NCI-H345 (cell line): ENCODE measurements around the gene POLG.

Experiments
- DNase-seq: peaks from one replicate; lab custom pipeline; 2025; lab: John Stamatoyannopoulos, UW

The POLG gene

DNA sequence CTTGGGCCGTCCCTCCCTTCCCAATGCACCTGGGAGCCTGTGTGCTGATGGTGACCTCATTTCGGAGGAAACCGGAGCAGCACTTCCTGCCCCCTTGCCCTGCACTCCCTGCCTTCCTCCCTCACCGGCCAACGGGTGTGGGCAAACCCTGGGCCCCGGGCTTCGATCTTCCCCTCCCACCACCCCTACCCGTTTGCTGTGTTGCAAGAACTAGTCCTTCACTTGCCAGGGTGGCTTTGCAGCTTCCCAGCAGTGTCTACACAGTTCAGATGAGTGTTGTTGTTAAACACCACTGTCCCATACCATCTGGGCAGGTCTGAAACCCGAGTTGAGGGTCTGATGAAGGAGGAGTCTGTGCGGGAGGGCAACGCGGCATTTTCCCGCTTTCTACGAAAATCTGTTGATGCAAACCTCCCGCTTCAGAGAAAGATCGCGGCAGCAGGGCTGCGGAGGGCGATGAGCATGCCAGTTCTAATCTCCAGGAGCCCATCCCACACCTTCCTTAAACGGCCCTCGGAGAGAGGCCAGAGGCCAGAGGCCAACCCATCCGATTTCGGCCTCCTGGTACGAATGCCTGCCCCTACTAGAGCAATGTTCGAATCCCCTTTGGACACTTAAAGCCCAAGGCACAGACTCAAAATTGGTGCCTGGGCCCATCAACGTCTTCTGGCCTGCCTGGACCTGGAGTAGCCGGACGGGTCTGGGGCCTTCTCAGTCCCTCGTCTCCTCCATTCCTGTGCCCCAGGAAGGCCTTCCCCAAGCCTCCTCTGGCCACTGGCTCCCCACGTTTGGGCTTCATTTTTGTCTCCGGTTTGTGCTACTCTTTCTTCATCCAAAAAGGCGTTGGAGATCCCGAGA, 35.7 kb upstream of the POLG start:
- DNase-seq = no peak

DNA sequence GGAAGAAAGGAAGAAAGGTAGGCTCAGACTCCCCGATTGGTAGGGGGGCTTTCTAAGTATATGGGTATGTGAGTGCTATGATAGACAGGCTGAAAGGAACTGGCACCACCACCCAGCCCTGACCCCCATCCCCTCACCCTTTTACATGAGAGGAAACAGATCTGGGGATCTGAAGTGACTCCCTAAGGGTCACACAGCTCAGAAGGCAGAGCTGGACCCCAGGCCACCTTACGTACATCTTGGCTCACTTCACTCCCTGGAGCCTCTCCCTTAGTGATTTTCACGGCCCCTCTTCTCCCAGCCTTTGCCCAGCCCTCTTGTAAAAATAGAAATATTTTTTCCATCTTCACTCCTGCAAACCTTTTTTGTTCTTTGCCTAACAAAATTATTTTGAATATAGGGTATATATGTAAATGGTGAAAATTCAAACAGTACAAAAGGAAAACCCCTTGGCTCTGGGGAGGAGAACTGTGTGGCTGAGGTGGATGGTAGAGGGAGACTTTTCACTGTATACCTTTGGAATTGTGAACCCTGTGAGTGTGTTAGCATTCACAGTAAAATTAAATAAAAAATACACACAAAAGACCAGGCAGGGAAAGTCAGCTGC, 34.8 kb upstream of the POLG start:
- no peak for DNase-seq

DNA sequence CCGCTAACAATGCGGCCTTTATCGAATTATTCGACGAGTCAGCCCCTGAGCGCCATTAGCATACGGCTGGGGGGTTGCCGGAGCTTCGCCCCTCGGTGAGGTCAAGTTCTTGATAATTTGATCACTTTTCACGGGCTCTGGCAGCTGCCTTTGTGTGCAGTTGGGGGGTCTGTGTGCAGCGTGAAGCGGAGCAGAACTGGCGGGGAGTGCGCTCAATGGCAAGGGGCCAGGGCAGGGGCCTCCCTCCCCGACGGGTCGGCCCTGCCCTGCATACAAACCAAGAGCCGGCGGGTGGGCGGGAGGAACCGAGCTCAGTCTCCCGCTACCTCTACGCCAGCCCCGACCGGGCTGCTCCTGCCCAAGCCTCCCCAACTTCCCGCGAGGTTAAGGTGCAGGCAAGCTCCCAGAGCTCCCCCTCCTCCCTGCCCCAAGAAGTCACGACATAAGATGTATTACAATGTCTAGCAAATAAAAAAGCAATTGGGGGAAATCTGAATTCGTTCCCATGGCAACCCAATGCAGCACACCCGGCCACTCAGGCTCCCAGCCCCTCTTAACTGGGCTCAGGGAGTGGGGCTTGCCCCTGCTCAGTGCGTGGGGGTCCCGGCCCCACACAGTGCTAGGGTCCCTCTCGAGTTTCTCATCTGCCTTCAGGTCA, 34.1 kb upstream of the POLG start:
- no peak for DNase-seq

DNA sequence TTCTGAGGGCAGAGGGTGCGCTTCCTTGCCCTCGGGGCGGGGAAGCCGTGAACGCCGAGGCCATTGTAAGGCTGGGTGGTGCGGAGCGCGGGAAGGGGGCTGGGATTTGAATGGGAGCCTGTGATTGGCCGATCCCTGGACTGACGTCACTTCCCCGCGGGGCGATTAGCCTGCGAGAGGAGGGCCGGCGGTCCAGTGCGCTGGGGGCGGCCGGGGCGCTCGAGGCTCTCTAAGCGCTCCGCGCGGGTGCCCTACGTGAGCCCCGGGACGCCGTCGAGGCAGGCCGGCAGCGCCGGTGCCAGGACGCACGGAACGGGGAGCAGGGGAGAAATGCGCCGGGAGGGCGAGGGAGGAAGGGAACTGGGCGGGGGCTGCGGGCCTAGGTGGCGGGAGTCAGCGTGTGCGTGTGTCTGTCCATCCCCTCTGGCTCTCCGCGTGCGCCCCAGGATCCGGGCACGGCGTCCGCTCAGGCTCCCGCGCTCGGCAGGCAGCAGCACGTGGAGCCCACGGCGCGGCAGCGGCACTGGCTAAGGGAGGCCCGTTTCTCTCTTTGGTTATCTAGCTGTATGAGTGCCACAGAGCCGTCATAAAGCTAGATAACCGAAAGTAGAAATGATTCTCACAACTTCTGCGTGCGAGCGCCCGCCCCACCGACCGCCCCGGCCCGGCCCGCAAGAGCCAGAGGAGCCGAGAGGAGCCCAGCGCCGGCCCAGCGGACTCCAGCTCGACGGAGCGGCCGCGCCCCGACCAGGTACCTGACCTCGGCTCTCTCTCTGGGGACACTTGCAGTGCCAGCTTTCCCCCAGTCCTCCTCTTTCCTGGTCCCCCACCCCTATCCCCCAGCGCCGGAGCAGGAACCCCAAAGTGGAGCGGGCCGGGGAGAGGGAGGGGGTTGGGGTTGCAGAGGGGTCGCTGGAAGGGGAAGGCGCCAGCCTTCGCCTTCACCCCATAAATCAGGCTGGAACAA, 33.1 kb upstream of the POLG start:
- DNase-seq = peak; percentile 86

DNA sequence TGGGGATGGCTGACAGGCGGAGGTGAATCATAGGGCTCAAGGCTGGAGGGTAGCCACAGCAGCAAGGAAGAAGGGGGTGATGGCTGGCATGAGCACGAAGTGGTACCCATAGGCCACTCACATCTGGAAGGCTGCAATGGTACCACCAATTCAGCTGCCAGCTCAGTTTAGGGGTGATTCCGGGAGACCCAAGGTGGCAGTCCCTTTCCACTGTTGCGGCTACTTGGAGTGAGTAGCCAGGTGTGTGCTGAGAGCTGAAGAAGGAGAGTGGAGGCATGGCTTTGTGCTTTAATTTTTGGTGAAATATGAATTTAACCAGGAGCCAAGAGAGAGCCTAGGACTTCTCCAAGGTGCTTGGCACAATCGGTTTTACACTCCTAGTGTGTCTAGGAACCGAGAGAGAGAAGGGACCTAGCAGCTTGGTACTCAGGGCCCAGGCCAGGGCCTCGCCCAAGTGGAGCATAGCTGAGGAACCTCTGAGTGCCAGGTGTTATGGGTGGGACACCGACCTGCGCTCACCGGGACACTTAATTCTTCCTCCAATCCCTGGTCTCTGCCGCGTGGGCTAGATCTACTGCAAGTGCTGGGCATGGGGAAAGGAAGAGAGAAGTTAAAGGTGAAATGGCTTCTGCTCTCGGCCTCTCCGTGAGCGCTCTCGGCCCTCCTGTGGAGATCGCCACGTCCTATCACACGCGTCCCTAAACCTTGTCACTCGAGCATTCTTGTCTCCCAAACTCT, 32.2 kb upstream of the POLG start:
- DNase-seq = no peak

- DNase-seq = no peak
Observed at GRCh38 chr15:89365462-89366065, 30.9 kb upstream of the POLG start.

DNA sequence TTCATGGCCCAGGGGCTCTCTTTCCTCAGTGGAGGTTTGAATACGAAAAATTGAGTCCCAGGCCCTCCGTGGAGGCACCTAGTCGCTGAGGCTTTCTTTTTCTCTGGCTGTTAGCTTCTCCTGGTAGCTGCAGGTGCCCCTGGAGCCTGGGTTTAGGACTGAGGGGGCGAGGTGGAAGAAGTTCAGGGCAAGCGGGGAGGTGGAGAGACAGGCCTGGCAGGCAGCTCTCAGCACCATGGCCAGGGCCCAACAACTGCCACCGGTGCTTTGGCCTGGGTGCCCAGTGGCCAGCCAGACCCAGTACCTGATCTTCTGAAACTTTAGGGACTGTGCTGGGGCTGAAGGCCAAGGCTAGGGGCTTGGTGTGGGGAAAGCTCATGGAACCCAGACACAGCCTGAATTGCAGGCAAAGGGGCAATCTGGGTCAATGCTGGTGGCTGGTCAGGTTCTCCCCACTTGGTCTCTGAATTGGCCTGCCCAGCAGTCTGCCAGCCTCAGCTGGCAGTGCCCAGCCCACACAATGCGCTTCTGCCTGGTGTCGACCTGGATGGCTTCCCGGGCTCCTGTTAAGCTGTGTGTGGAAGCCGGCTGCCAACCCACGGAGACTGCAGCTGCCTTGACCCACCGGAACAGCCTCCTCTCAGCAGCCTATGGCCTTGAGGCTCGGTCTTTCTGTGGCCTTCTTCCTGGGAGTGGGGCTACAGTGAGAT, 30.3 kb upstream of the POLG start:
- DNase-seq = no peak

- peak; percentile 32 for DNase-seq
Observed at GRCh38 chr15:89364341-89364740, 29.7 kb upstream of the POLG start.

GRCh38 chr15:89363770-89364169, 29.1 kb upstream of the POLG start:
- no peak for DNase-seq

DNA sequence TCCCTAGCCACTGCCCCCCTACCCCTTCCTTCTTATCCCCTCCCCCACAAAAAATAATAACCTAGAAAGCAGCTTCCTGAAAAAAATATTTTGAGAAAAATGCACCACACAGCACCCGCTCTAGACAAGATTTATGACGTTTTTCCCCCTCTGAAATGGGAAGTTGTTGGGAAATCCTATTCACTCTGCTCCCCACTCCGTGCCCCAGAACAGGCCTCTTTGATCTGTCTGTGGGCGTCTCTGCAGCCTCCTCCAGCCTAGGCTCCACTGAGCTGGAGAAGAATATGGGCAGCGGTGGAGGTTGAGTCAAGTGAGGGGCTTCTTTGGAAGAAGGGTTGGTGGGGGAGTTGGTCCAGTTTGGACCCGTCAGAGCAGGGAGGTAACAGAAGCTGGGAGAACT, 28.5 kb upstream of the POLG start:
- DNase-seq = no peak

DNA sequence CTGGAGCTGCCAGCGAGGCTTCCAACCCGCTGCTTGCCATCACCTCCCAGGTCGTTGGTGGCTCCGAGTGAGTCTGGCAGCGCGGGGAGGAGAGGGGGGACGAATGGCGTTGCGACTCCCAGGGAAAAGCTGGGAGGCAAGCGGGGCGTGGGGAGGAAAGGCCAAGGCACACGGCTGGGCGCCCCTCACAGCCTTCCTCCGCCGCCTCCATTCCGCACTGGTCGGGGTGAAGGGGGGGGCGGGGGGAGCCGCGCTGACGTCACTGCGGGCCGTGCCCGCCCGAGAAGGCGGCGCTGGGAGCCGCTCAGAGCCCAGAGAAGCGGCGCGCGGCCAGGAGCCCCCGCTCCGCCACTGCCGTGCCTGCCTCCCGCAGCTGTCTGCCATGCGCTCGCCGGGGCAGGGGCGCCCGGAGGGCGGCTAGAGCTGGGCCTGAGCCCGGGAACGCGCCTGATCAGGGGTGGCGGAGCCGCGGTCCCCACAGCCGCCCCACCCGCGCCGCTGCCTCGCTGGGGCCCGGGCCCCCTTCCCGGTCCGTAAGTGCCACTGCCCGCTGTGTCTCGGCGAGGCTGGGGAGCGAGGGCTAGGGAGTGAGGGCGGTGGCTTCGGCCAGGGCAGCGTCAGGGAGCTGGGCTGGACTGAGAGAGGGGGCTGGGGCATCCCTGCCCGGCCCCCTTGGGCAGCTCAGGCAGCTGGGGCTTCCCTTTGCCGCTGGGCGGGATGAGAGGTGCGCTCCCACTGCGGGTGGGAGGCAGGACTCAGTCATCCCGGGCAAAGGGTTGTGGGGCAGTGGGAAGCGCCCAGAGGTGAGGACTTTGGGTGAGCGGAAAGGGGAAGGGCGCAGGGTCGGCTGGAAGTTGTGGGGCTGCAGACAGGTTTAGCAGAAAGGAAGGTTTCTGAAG, 27.8 kb upstream of the POLG start:
- peak; percentile 66 for DNase-seq

- DNase-seq = no peak
Observed at GRCh38 chr15:89361451-89362202, 27.0 kb upstream of the POLG start.

DNA sequence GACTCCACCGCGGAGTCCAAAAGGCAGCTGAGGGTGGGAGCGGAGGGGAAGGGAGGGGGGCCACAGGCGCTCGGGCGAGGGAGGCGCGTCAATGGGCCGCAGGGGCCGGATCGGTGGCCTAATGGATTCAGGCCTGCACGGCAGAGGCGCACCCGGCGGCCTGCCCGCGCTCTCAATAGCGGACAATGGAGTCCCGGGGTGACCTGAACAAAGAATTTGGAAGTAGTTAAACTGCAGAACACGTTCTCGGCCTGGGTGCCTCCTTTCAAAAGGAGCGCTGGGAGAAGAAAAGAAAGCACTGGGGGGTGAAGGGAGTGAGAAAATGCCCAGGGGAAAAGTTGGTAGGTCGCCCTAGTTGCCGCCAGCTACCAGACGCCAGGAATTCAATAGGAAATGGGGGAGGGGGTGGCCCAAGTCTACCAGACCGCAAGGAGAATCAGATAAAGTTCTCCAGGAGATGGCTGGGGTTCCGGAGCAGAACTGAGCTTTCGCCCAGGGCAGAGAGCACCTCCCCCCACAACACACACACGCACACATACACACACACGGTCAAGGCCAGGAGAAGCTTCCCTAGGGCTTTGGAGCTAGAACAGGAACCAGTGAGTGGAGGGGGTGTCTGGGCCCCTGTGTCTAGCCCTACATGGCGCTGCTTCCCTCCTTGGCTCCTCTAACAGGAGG, 25.8 kb upstream of the POLG start:
- no peak for DNase-seq

DNA sequence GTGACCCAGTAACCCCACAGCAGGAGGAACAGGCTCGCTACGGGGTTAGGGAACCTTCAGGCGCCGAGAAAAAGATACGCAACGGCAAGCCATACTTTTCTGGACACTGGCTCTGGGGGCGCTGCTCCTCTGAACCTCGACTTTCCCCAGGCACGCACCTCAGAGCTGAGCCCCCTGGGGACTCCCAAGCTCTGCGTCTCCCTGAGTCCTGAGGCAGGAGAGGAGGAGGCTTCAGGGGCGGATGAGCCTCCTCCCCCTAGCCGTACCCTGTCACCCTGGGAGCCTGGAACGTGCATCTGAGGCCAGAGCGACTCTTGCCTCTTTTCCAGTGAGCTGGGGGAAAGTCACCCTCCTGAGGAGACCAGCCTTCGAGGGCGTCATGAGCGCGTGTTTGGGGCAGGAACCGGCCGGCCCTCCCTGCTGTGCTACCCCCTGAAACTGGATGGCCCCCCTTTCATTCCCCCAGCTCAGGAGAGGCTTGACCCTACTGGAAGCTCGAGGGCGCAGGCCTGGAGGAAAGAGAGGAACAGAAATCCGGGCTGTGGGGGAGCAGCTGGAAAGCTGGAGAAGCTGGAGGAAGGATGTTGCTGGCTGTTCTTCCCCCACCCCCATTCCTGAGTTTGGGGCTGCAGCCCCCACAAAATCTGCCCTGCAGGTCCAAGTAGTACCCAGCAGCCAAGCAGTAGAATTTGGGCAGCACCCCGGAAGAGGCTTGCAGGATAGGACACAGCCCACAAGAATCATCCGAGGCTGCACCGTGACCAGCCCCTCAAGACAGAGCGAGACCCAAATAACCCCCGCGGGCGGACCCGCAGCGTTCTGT, 25.1 kb upstream of the POLG start:
- DNase-seq = no peak

DNA sequence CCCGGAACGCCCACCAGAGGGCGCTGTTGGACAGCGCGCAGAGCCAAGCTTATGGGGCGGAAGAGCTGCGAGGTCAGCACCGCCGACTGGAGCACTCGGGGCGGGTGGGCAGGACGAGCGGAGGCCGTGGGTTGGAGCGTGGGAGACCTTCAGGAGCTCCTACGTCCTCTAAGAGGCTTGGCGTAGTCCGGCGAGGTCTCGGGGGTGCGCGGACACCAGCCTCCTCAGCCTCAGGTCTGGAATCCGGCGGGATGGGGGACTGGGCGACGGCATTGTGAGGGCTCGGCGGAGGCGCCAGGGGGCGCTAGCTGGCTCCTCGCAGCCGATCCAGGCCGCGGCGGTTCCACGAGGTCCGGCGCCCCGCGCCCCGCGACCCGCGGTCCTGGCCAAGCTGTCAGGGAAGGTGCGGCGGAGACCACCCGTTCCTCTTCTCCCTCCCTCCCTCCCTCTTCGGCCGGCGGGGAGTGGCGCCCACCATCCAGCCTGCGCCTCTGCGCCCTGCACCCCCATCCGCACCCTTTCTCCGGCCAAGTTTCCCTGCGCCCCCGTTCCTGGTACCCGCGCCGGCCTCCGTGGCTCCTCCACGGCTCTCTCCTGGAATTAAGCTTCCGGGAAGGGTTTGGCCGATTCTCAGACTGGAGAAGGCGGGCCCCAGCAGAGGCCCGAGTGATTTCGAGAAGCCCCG, 24.3 kb upstream of the POLG start:
- peak; percentile 71 for DNase-seq

- no peak for DNase-seq
Observed at GRCh38 chr15:89358435-89358754, 23.8 kb upstream of the POLG start.
